PC-9 (cell line): ENCODE measurements around the gene NADK2. TPM values are rescaled to one million over a fixed set of nuclear protein-coding genes. Genes with fewer than 3 reads are reported as not detected.
A peak's percentile ranks its signal among the peaks of the same experiment; 100 is the strongest.

Experiments
- BruUV-seq: library from RNA; stranded (reverse); fragments of 400-500 nt; replicated peaks from 2 replicates; lab custom pipeline; 2021; lab: Mats Ljungman, UMichigan
- CTCF ChIA-PET: fragments of 300-600 bp; sonication (Branson Sonifier 250); formaldehyde crosslinking; loops from one replicate; lab custom pipeline; 2022; ENCODE audit warnings: antibody characterized with exemption; lab: Charles Lee
- POLR2A ChIA-PET: fragments of 300-600 bp; sonication (Branson Sonifier 250); formaldehyde crosslinking; loops from one replicate; lab custom pipeline; 2022; ENCODE audit warnings: antibody characterized with exemption; ENCODE audit not compliant: unreplicated experiment; lab: Charles Lee
- DNase-seq, 2 experiments: peaks; one replicate each; pipeline versions ENCODE4 v3.0.0 to v3.0.0-alpha.2; 2015 to 2022; ENCODE audit warnings: mixed read lengths in 1 of 2
- H2AFZ ChIP-seq: fragments of 200-600 bp; sonication (generic); 2 replicates; pipeline ENCODE4 v1.8.1; 2017; ENCODE audit warnings: antibody characterized with exemption
- H3F3A ChIP-seq: fragments of 200-600 bp; sonication (generic); 2 replicates; pipeline ENCODE4 v1.8.1; 2017; ENCODE audit warnings: antibody characterized with exemption, mild to moderate bottlenecking, low read depth; ENCODE audit not compliant: insufficient read depth
- H3K27ac ChIP-seq: fragments of 200-600 bp; sonication (generic); 2 replicates; pipeline ENCODE4 v1.6.1; 2016; ENCODE audit warnings: mixed run types
- H3K27me3 ChIP-seq: fragments of 200-600 bp; sonication (generic); 2 replicates; pipeline ENCODE4 v1.6.1; 2016; ENCODE audit warnings: low read depth, mixed run types; ENCODE audit not compliant: insufficient read depth
- H3K36me3 ChIP-seq: fragments of 200-600 bp; sonication (generic); 2 replicates; pipeline ENCODE4 v1.6.1; 2016; ENCODE audit warnings: low read depth, mixed run types
- H3K4me1 ChIP-seq: fragments of 200-600 bp; sonication (generic); replicated peaks from 2 replicates; pipeline ENCODE4 v1.6.1; 2016; ENCODE audit warnings: mixed run types; ENCODE audit not compliant: insufficient read depth
- H3K4me2 ChIP-seq: fragments of 200-600 bp; sonication (generic); 2 replicates; pipeline ENCODE4 v1.6.1; 2017; ENCODE audit warnings: mixed run types
- H3K4me3 ChIP-seq: fragments of 200-600 bp; sonication (generic); 2 replicates; pipeline ENCODE4 v1.6.1; 2016; ENCODE audit warnings: mixed run types
- H3K79me2 ChIP-seq: fragments of 200-600 bp; sonication (generic); 2 replicates; pipeline ENCODE4 v1.6.1; 2017; ENCODE audit warnings: low read depth, mixed run types
- H3K9me2 ChIP-seq: fragments of 200-600 bp; sonication (generic); 2 replicates; pipeline ENCODE4 v1.8.1; 2017; ENCODE audit warnings: mild to moderate bottlenecking; ENCODE audit not compliant: insufficient read depth
- H3K9me3 ChIP-seq: fragments of 200-600 bp; sonication (generic); 2 replicates; pipeline ENCODE4 v1.8.1; 2016; ENCODE audit warnings: low read depth; ENCODE audit not compliant: insufficient read depth
- H4K20me1 ChIP-seq: fragments of 200-600 bp; sonication (generic); 2 replicates; pipeline ENCODE4 v1.8.1; 2017; ENCODE audit not compliant: insufficient read depth
- EZH2 ChIP-seq: fragments of 200-600 bp; sonication (generic); IDR thresholded peaks from 2 replicates; pipeline ENCODE4 v1.8.0; 2017; ENCODE audit warnings: antibody characterized with exemption, low read depth
- intact Hi-C: fragments of 100-400 bp; cut with micrococcal nuclease; formaldehyde crosslinking; loops from one replicate; pipeline ENCODE4 v1.10.0; 2022; ENCODE audit not compliant: unreplicated experiment
- total RNA-seq: library from RNA; stranded (reverse); gene quantifications from 2 replicates; pipeline ENCODE4 v1.2.3, GENCODE V29; 2021
- TF ChIP-seq, protein P1 (sequence below): fragments of 200-600 bp; sonication (generic); conservative IDR thresholded peaks from 2 replicates; pipeline ENCODE4 v1.6.1; 2017; ENCODE audit warnings: mixed run types, antibody characterized with exemption, mild to moderate bottlenecking, moderate library complexity

The NADK2 gene
- total RNA-seq, 1 experiment from 2014 or later, result 43.7 TPM

DNA sequence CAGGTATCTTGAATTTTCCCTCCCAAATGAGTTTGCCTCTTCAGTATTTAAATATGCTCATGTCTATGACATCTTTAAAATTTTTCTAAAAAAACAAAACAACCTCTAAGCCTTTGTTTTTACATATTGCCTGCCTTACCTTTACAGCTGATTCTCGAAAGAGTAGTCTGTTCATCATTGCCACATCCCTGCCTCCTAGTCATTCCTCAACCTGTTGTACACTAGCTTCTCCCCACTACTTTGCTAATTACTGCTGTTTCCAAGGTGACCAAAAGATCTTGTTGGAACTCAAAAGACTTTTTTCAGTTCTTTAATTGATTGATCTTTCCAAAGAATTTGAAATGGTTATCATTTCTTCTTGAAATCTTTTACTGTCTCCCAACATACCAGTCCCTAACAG, 1.9 kb upstream of the NADK2 start:
- TF ChIP-seq EZH2, result no peak
- TF ChIP-seq, protein P1, sequence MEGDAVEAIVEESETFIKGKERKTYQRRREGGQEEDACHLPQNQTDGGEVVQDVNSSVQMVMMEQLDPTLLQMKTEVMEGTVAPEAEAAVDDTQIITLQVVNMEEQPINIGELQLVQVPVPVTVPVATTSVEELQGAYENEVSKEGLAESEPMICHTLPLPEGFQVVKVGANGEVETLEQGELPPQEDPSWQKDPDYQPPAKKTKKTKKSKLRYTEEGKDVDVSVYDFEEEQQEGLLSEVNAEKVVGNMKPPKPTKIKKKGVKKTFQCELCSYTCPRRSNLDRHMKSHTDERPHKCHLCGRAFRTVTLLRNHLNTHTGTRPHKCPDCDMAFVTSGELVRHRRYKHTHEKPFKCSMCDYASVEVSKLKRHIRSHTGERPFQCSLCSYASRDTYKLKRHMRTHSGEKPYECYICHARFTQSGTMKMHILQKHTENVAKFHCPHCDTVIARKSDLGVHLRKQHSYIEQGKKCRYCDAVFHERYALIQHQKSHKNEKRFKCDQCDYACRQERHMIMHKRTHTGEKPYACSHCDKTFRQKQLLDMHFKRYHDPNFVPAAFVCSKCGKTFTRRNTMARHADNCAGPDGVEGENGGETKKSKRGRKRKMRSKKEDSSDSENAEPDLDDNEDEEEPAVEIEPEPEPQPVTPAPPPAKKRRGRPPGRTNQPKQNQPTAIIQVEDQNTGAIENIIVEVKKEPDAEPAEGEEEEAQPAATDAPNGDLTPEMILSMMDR, result no peak
- no peak for DNase-seq
- no peaks in the 10 kb centered on the region for H3K27me3 ChIP-seq
- no peak overlapping the region for H3K4me2 ChIP-seq
- peaks cover 23% of the 10 kb centered on the region for H3K4me1 ChIP-seq
- H3K79me2 ChIP-seq, result peaks cover 26% of the 10 kb centered on the region
- ChIA-PET CTCF (interaction anchor here (0.6 to 0.7 kb wide), 2 partner anchors 39 to 78 kb away, joined by 3 read pairs; no protein-coding TSS in a partner anchor), POLR2A (no interaction called here)
- intact Hi-C loops, result no loop called here
- H4K20me1 ChIP-seq, result no peaks in the 10 kb centered on the region
- H3K4me3 ChIP-seq, result no peak overlapping the region
- no peak overlapping the region for H3K27ac ChIP-seq
- H2AFZ ChIP-seq, result no peak overlapping the region
- no peaks in the 10 kb centered on the region for H3K9me2 ChIP-seq
- no peaks in the 10 kb centered on the region for H3K9me3 ChIP-seq
- no TSS peak for BruUV-seq
- H3F3A ChIP-seq, result peaks cover 23% of the 10 kb centered on the region
- no peaks in the 10 kb centered on the region for H3K36me3 ChIP-seq

DNA sequence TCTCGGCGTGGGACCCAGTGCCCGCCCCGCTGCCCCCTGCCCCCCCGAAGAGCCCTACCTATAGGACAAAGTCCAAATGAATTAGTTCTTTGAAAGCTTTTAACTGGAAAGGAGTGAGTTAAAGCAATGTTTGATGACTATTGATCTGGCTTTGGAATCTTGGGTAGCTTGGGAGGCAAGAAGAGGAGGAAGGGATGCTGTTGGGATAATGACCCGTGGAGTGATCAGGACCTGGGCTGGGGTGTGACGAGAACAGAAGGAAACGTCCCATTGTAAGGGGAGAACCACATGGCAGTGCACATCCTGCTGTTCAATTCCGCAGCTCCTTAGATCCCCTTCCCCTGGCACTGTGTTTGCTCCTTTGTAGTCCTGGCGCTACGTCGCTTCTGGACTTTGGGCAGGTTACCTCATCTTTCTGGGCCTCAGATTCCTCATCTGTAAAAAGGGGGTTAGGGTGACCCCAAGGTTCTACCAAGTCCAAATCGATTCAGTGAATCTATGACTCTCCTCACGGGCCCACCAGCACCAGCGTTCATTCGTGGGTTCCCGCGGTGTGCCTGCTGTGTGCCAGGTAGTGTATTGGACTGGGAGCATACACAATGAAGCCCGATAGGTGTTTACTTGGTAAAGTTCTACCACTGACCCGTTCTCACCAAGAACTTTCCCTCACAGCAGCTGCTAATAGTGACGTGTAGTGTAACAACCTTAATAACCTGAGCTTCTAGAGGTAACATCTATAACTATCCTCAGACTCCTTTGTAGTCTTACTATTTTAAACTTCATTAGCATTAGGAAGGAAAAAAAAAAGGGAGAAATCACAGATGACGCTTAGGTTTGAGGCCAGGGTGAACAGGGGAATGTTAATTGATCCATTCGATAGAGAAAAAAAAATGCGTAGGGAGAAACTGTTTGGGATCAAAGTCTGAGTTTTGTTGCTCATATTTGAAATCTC, 1.1 kb upstream of the NADK2 start:
- no peak for TF ChIP-seq EZH2
- TF ChIP-seq, protein P1, result no peak
- TSS peak; percentile 61 for BruUV-seq
- ChIA-PET POLR2A (interaction anchor here (0.6 to 0.7 kb wide), 4 partner anchors 8 to 1525 kb away, joined by 3 to 6 read pairs (median 4); no protein-coding TSS in a partner anchor), CTCF (interaction anchor here (0.6 to 1.3 kb wide), 7 partner anchors 13 to 453 kb away, joined by 3 to 6 read pairs (median 3); no protein-coding TSS in a partner anchor)
- peak overlapping the region; percentile 93 for H3K4me2 ChIP-seq
- peak in 1 of 2 experiments; percentile 30 for DNase-seq
- peaks cover 34% of the 10 kb centered on the region for H3K79me2 ChIP-seq
- peaks cover 23% of the 10 kb centered on the region for H3F3A ChIP-seq
- H4K20me1 ChIP-seq, result no peaks in the 10 kb centered on the region
- H3K4me1 ChIP-seq, result peaks cover 32% of the 10 kb centered on the region
- intact Hi-C loops, result loop anchor here (1.0 kb wide), 1 partner anchor 91 kb away; the partner anchor contains the start of gene SKP2
- H3K36me3 ChIP-seq, result no peaks in the 10 kb centered on the region
- no peaks in the 10 kb centered on the region for H3K9me3 ChIP-seq
- peak overlapping the region; percentile 93 for H3K4me3 ChIP-seq
- no peaks in the 10 kb centered on the region for H3K27me3 ChIP-seq
- peak overlapping the region; percentile 99 for H2AFZ ChIP-seq
- no peaks in the 10 kb centered on the region for H3K9me2 ChIP-seq
- peak overlapping the region; percentile 81 for H3K27ac ChIP-seq
